ENCODE results near the gene MRTFB. TPM values are rescaled to one million over a fixed set of nuclear protein-coding genes. Genes with fewer than 3 reads are reported as not detected.

Gene MRTFB
- total RNA-seq, 1 donor from 2014 or later: 77.5 TPM

GRCh38 chr16:14264327-14264943 lies 193.3 kb downstream of the MRTFB start:
- Mint-ChIP-seq H3K36me3 (peaks cover 49% of the 10 kb centered on the region), H3K27ac (no peak overlapping the region), H3K4me3 (no peak overlapping the region), H3K9me3 (peaks cover 6% of the 10 kb centered on the region), H3K27me3 (ENCODE audit: low read depth) (no peaks in the 10 kb centered on the region), H3K4me1 (no peaks in the 10 kb centered on the region)
- TF ChIP-seq CTCF (IDR thresholded peaks at IDR 0.05; ENCODE audit: unreplicated experiment): no peak
- no peak for DNase-seq (ENCODE audit: low spot score in 2 of 2, unreplicated experiment in 2 of 2)

- peaks cover 52% of the 10 kb centered on the region for H3K36me3 Mint-ChIP-seq
- TF ChIP-seq CTCF (IDR thresholded peaks at IDR 0.05; ENCODE audit: unreplicated experiment): no peak
- no peak overlapping the region for H3K4me3 Mint-ChIP-seq
- DNase-seq (ENCODE audit: low spot score in 2 of 2, unreplicated experiment in 2 of 2): no peak
- no peaks in the 10 kb centered on the region for H3K27me3 Mint-ChIP-seq (ENCODE audit: low read depth)
- no peaks in the 10 kb centered on the region for H3K4me1 Mint-ChIP-seq
- no peak overlapping the region for H3K27ac Mint-ChIP-seq
- H3K9me3 Mint-ChIP-seq: peaks cover 26% of the 10 kb centered on the region
Observed at GRCh38 chr16:14268073-14268472, 197.0 kb downstream of the MRTFB start.

GRCh38 chr16:14275934-14276333 lies 204.8 kb downstream of the MRTFB start:
- no peak for DNase-seq (ENCODE audit: low spot score in 2 of 2, unreplicated experiment in 2 of 2)
- no peaks in the 10 kb centered on the region for H3K4me1 Mint-ChIP-seq
- H3K27me3 Mint-ChIP-seq (ENCODE audit: low read depth): peaks cover 2% of the 10 kb centered on the region
- no peak overlapping the region for H3K4me3 Mint-ChIP-seq
- peaks cover 20% of the 10 kb centered on the region for H3K9me3 Mint-ChIP-seq
- no peak overlapping the region for H3K27ac Mint-ChIP-seq
- no peak for TF ChIP-seq CTCF (IDR thresholded peaks at IDR 0.05; ENCODE audit: unreplicated experiment)
- H3K36me3 Mint-ChIP-seq: peaks cover 11% of the 10 kb centered on the region

GRCh38 chr16:14278749-14279148 lies 207.6 kb downstream of the MRTFB start:
- no peak for TF ChIP-seq CTCF (IDR thresholded peaks at IDR 0.05; ENCODE audit: unreplicated experiment)
- Mint-ChIP-seq H3K4me1 (no peaks in the 10 kb centered on the region), H3K27ac (no peak overlapping the region)

GRCh38 chr16:14280541-14280940 lies 209.4 kb downstream of the MRTFB start:
- Mint-ChIP-seq H3K36me3 (no peaks in the 10 kb centered on the region), H3K27ac (no peak overlapping the region), H3K4me1 (peaks cover 3% of the 10 kb centered on the region), H3K4me3 (no peak overlapping the region), H3K9me3 (no peaks in the 10 kb centered on the region), H3K27me3 (ENCODE audit: low read depth) (peaks cover 7% of the 10 kb centered on the region)
- no peak for TF ChIP-seq CTCF (IDR thresholded peaks at IDR 0.05; ENCODE audit: unreplicated experiment)
- no peak for DNase-seq (ENCODE audit: low spot score in 2 of 2, unreplicated experiment in 2 of 2)

More at GRCh38 chr16:14278749-14279148, 207.6 kb downstream of the MRTFB start:
- Mint-ChIP-seq H3K27me3 (ENCODE audit: low read depth) (peaks cover 5% of the 10 kb centered on the region), H3K4me3 (no peak overlapping the region), H3K36me3 (no peaks in the 10 kb centered on the region), H3K9me3 (peaks cover 8% of the 10 kb centered on the region)
- DNase-seq (ENCODE audit: low spot score in 2 of 2, unreplicated experiment in 2 of 2): no peak

- Mint-ChIP-seq H3K4me1 (peaks cover 3% of the 10 kb centered on the region), H3K27ac (no peak overlapping the region), H3K36me3 (no peaks in the 10 kb centered on the region), H3K9me3 (no peaks in the 10 kb centered on the region), H3K4me3 (no peak overlapping the region), H3K27me3 (ENCODE audit: low read depth) (peaks cover 7% of the 10 kb centered on the region)
- TF ChIP-seq CTCF (IDR thresholded peaks at IDR 0.05; ENCODE audit: unreplicated experiment): no peak
- DNase-seq (ENCODE audit: low spot score in 2 of 2, unreplicated experiment in 2 of 2): no peak
Observed at GRCh38 chr16:14283786-14284185, 212.7 kb downstream of the MRTFB start.
